ENCODE data around the gene STMN1.

DNA sequence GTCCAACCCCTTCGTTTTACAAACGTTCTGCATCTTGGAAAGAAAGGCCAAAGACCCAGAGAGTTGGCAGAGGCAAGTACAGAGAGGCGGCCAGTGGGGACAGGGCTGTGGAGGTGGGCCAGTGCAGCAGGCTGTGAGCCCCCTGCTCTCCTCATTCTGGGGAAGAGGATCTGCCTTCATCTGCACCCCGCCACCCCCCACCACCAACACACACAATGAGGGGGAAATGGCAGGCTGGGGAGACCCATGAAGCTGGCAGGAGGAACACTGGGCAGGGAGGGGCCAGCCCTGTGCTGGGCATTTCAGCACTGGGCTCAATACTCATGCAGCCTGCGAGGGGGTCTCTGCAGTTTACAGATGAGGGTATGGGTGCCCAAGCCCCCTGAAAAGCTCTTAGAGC, 14.6 kb downstream of the STMN1 start:
- TF ChIP-seq, protein P1, sequence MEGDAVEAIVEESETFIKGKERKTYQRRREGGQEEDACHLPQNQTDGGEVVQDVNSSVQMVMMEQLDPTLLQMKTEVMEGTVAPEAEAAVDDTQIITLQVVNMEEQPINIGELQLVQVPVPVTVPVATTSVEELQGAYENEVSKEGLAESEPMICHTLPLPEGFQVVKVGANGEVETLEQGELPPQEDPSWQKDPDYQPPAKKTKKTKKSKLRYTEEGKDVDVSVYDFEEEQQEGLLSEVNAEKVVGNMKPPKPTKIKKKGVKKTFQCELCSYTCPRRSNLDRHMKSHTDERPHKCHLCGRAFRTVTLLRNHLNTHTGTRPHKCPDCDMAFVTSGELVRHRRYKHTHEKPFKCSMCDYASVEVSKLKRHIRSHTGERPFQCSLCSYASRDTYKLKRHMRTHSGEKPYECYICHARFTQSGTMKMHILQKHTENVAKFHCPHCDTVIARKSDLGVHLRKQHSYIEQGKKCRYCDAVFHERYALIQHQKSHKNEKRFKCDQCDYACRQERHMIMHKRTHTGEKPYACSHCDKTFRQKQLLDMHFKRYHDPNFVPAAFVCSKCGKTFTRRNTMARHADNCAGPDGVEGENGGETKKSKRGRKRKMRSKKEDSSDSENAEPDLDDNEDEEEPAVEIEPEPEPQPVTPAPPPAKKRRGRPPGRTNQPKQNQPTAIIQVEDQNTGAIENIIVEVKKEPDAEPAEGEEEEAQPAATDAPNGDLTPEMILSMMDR (conservative IDR thresholded peaks at IDR 0.05) = no peak
- TF ChIP-seq ZFX (IDR thresholded peaks at IDR 0.05) = no peak
